HCT116 (cell line): ENCODE data around the gene TCF20. TPM values are rescaled to one million over a fixed set of nuclear protein-coding genes. Genes with fewer than 3 reads are reported as not detected.

Source experiments
- ATAC-seq: fragments of 200-7000 bp; cut with Tn5 transposase; 2 replicates; pipeline ENCODE4 v1.9.1; 2020; ENCODE audit warnings: mild to moderate bottlenecking, moderate library complexity
- BruUV-seq: library from RNA; stranded (reverse); fragments of 400-500 nt; replicated peaks from 2 replicates; lab custom pipeline; 2021; lab: Mats Ljungman, UMichigan
- CTCF ChIA-PET: fragments of 300-600 bp; sonication (Branson Sonifier 250); formaldehyde crosslinking; loops from one replicate; lab custom pipeline; 2021; ENCODE audit warnings: antibody characterized with exemption; lab: Charles Lee
- POLR2A ChIA-PET: fragments of 300-600, 350-600 bp; sonication (Branson Sonifier 250); formaldehyde crosslinking; loops from one replicate; lab custom pipeline; 2021; ENCODE audit warnings: antibody characterized with exemption; lab: Charles Lee
- RAD21 ChIA-PET, 2 experiments: fragments of 300-600 bp; sonication (Branson Sonifier 250); formaldehyde crosslinking; loops; one replicate each; lab custom pipeline; 2023; ENCODE audit warnings: low total read pairs in 2 of 2; ENCODE audit not compliant: uncharacterized antibody in 2 of 2, unreplicated experiment in 2 of 2, low non-redundant PET in 1 of 2; lab: Charles Lee
- DNase-seq: peaks from one replicate; pipeline ENCODE4 v3.0.0-alpha.2; 2010; ENCODE audit warnings: low read depth, low spot score
- H2AFZ ChIP-seq: fragments of 200-600 bp; shearing (Covaris generic), sonication (generic); 2 replicates; pipeline ENCODE4 v1.6.1; 2017; ENCODE audit warnings: low read depth, mixed run types, mixed read lengths, antibody characterized with exemption, low read length; ENCODE audit not compliant: poor library complexity, severe bottlenecking
- H3K27ac ChIP-seq: 2 replicates; pipeline ENCODE4 v1.5.1; 2012; ENCODE audit warnings: low read depth, low read length
- H3K27me3 ChIP-seq: fragments of 200-600 bp; sonication (generic); 2 replicates; pipeline ENCODE4 v1.6.1; 2016; ENCODE audit warnings: mixed run types, low read length, mixed read lengths; ENCODE audit not compliant: insufficient read depth
- H3K36me3 ChIP-seq, 2 experiments: fragments of 200-500 bp in 1 of 2; fragments of 200-600 bp in 1 of 2; sonication (Bioruptor generic) in 1 of 2; sonication (generic) in 1 of 2; 2 replicates each; pipeline versions ENCODE4 v1.5.1 to v1.6.1; 2014 to 2016; ENCODE audit warnings: low read length in 2 of 2, inconsistent platforms in 1 of 2, mixed read lengths in 1 of 2, mixed run types in 1 of 2; ENCODE audit not compliant: insufficient read depth in 2 of 2, control insufficient read depth in 1 of 2
- H3K4me1 ChIP-seq, 2 experiments: fragments of 200-600 bp in 1 of 2; sonication (generic) in 1 of 2; 2 replicates each; pipeline versions ENCODE4 v1.5.1 to v1.6.1; 2012 to 2017; ENCODE audit warnings: low read length in 2 of 2, inconsistent platforms in 1 of 2, mild to moderate bottlenecking in 1 of 2, mixed read lengths in 1 of 2, mixed run types in 1 of 2, moderate library complexity in 1 of 2; ENCODE audit not compliant: insufficient read depth in 2 of 2, control insufficient read depth in 1 of 2
- H3K4me2 ChIP-seq: fragments of 200-600 bp; sonication (generic); 2 replicates; pipeline ENCODE4 v1.6.1; 2017; ENCODE audit warnings: mixed run types, low read length, mixed read lengths
- H3K4me3 ChIP-seq, 2 experiments: fragments of 200-600 bp in 1 of 2; sonication (generic) in 1 of 2; replicated peaks in 1 of 2; 2 replicates each; pipeline ENCODE4 v1.5.1; 2011 to 2016; ENCODE audit warnings: low read length in 2 of 2, control low read depth in 1 of 2, low read depth in 1 of 2, mild to moderate bottlenecking in 1 of 2, mixed read lengths in 1 of 2, mixed run types in 1 of 2
- H3K79me2 ChIP-seq: fragments of 200-600 bp; sonication (generic); 2 replicates; pipeline ENCODE4 v1.6.1; 2017; ENCODE audit warnings: mild to moderate bottlenecking, mixed run types, low read length, moderate library complexity, mixed read lengths; ENCODE audit not compliant: insufficient read depth
- H3K9ac ChIP-seq: fragments of 200-600 bp; sonication (generic); 2 replicates; pipeline ENCODE4 v1.6.1; 2016; ENCODE audit warnings: low read length, mixed read lengths
- H3K9me2 ChIP-seq: fragments of 200-600 bp; sonication (generic), shearing (Covaris generic); 2 replicates; pipeline ENCODE4 v1.6.1; 2017; ENCODE audit warnings: mixed run types, mild to moderate bottlenecking, moderate library complexity; ENCODE audit not compliant: insufficient read depth
- H3K9me3 ChIP-seq, 2 experiments: fragments of 200-500 bp in 1 of 2; fragments of 200-600 bp in 1 of 2; sonication (Bioruptor generic) in 1 of 2; sonication (generic) in 1 of 2; 2 replicates each; pipeline ENCODE4 v1.6.1; 2014 to 2017; ENCODE audit warnings: low read length in 2 of 2, mixed read lengths in 2 of 2, inconsistent platforms in 1 of 2, low read depth in 1 of 2, mild to moderate bottlenecking in 1 of 2, mixed run types in 1 of 2, moderate library complexity in 1 of 2; ENCODE audit not compliant: control insufficient read depth in 1 of 2, insufficient read depth in 1 of 2
- H4K20me1 ChIP-seq: fragments of 200-600 bp; sonication (generic), shearing (Covaris generic); 2 replicates; pipeline ENCODE4 v1.6.1; 2017; ENCODE audit warnings: mixed run types, mild to moderate bottlenecking, moderate library complexity; ENCODE audit not compliant: insufficient read depth
- CBX3 ChIP-seq: IDR thresholded peaks from 2 replicates; pipeline ENCODE4 v1.6.1; 2012; ENCODE audit warnings: low read depth
- CEBPB ChIP-seq: IDR thresholded peaks from 2 replicates; pipeline ENCODE4 v1.6.1; 2012; ENCODE audit warnings: low read depth
- EGR1 ChIP-seq: IDR thresholded peaks from 2 replicates; pipeline ENCODE4 v1.6.1; 2012; ENCODE audit warnings: low read depth
- ELF1 ChIP-seq: IDR thresholded peaks from 2 replicates; pipeline ENCODE4 v1.6.1; 2012; ENCODE audit warnings: low read depth, borderline replicate concordance
- EZH2 ChIP-seq: fragments of 200-600 bp; sonication (generic); IDR thresholded peaks from 2 replicates; pipeline ENCODE4 v1.6.1; 2017; ENCODE audit warnings: antibody characterized with exemption, mixed run types
- MAX ChIP-seq: IDR thresholded peaks from 2 replicates; pipeline ENCODE4 v1.6.1; 2012
- POLR2A ChIP-seq: IDR thresholded peaks from 2 replicates; pipeline ENCODE4 v1.7.0; 2011; ENCODE audit warnings: borderline replicate concordance; ENCODE audit not compliant: insufficient read depth, insufficient read length; ENCODE audit errors: extremely low read depth
- POLR2AphosphoS5 ChIP-seq: IDR thresholded peaks from 2 replicates; pipeline ENCODE4 v1.6.1; 2011; ENCODE audit warnings: mild to moderate bottlenecking, low read depth, low read length, moderate library complexity
- SIN3A ChIP-seq: IDR thresholded peaks from 2 replicates; pipeline ENCODE4 v1.6.1; 2012; ENCODE audit warnings: low read depth
- SP1 ChIP-seq: IDR thresholded peaks from 2 replicates; pipeline ENCODE4 v1.6.1; 2012; ENCODE audit warnings: low read depth
- SRF ChIP-seq: IDR thresholded peaks from 2 replicates; pipeline ENCODE4 v1.6.1; 2012; ENCODE audit warnings: low read depth
- TCF7L2 ChIP-seq: IDR thresholded peaks from 2 replicates; pipeline ENCODE4 v1.7.0; 2011; ENCODE audit warnings: borderline replicate concordance, inconsistent platforms; ENCODE audit not compliant: insufficient read depth, insufficient read length; ENCODE audit errors: extremely low read depth
- YY1 ChIP-seq: IDR thresholded peaks from 2 replicates; pipeline ENCODE4 v1.6.1; 2011; ENCODE audit warnings: low read length, low read depth, moderate library complexity, mild to moderate bottlenecking; ENCODE audit not compliant: insufficient replicate concordance; ENCODE audit errors: extremely low read depth
- ZNF274 ChIP-seq: fragments of 200-500 bp; sonication (Bioruptor generic); IDR thresholded peaks from 2 replicates; pipeline ENCODE4 v1.6.1; 2014; ENCODE audit warnings: mild to moderate bottlenecking, low read depth, low read length, inconsistent platforms
- intact Hi-C: fragments of 100-400 bp; cut with micrococcal nuclease; formaldehyde crosslinking; loops from 2 replicates; pipeline ENCODE4 v1.10.0; 2022
- total RNA-seq: library from RNA; stranded (reverse); gene quantifications from one replicate; pipeline ENCODE4 v1.2.1, GENCODE V29; 2021; ENCODE audit not compliant: unreplicated experiment

Gene TCF20
- total RNA-seq, 1 experiment from 2014 or later = 66.7 TPM

- TF ChIP-seq YY1 (no peak), POLR2A (no peak), SIN3A (no peak), SP1 (no peak), EZH2 (no peak), EGR1 (no peak), POLR2AphosphoS5 (no peak)
- TF ChIP-seq, all 23 proteins: peak for 0
These were observed 22.9 kb downstream of the TCF20 start (continued) for GRCh38 chr22:42247596-42247995.

GRCh38 chr22:42243802-42244060 is 26.7 kb downstream of the TCF20 start:
- Histone ChIP-seq H4K20me1 (no peaks in the 10 kb centered on the region; the same call in 1 of the 2 replicates), H3K27ac (no peak overlapping the region), H3K9me3 (no peaks in the 10 kb centered on the region), H3K79me2 (peaks cover 84% of the 10 kb centered on the region), H3K4me3 (no peak overlapping the region), H3K27me3 (no peaks in the 10 kb centered on the region), H3K9me2 (no peaks in the 10 kb centered on the region), H3K9ac (no peak overlapping the region), H3K4me1 (no peaks in the 10 kb centered on the region), H3K36me3 (no peaks in the 10 kb centered on the region; a peak in 1 of 4 replicates), H3K4me2 (no peak overlapping the region), H2AFZ (no peak overlapping the region)
- no peak for ATAC-seq
- DNase-seq = no peak
- RAD21 ChIA-PET = no interaction called here
- CTCF ChIA-PET = no interaction called here
- BruUV-seq = no TSS peak
- no peak for TF ChIP-seq ELF1
- TF ChIP-seq SIN3A = no peak
- no peak for TF ChIP-seq CBX3
- intact Hi-C loops = no loop called here
- POLR2A ChIA-PET = interaction anchor here (0.6 kb wide), 1 partner anchor 19 kb away, joined by 3 read pairs; no protein-coding TSS in a partner anchor

DNA sequence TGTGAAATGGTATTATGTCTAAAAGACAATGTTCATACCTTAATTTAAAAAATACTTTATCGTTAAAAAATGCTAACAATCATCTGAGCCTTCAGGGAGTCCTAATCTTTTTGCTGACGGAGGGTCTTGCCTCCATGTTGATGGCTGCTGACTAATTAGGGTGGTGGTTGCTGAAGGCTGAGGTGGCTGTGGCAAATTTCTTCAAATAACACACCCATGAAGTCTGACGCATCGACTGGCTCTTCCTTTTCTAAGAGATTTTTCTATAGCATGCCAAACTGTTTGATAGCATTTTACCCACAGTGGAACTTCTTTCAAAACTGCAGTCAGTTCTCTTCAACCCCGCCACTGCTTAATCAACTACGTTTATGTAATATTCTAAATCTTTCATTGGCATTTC is 33.6 kb downstream of the TCF20 start:
- ATAC-seq (no peak), DNase-seq (no peak)
- Histone ChIP-seq H3K9ac (no peak overlapping the region), H3K36me3 (no peaks in the 10 kb centered on the region), H3K79me2 (peaks cover 89% of the 10 kb centered on the region), H3K4me1 (no peaks in the 10 kb centered on the region), H2AFZ (no peak overlapping the region), H3K27me3 (no peaks in the 10 kb centered on the region), H4K20me1 (no peaks in the 10 kb centered on the region; the same call in 1 of the 2 replicates), H3K4me3 (no peak overlapping the region), H3K9me3 (peaks cover 0 to 9% of the 10 kb centered on the region in 2 experiments; a peak in 2 of 4 replicates), H3K27ac (no peak overlapping the region), H3K9me2 (no peaks in the 10 kb centered on the region), H3K4me2 (no peak overlapping the region)
- no TSS peak for BruUV-seq
- CTCF ChIA-PET = no interaction called here
- RAD21 ChIA-PET = no interaction called here
- no peak for TF ChIP-seq TCF7L2
- no peak for TF ChIP-seq EZH2
- no peak for TF ChIP-seq ZNF274
- no peak for TF ChIP-seq CEBPB
- TF ChIP-seq MAX = no peak
- TF ChIP-seq POLR2A = no peak
- no peak for TF ChIP-seq SRF
- no peak for TF ChIP-seq YY1
- TF ChIP-seq ELF1 = no peak
- POLR2A ChIA-PET = no interaction called here
- intact Hi-C loops = no loop called here
